Measurements from ENCODE around the gene CATSPER3.

Gene CATSPER3

GRCh38 chr5:135047347-135047695 lies 79.6 kb downstream of the CATSPER3 start:
- DNase-seq: no peak

GRCh38 chr5:135048286-135048685 lies 80.6 kb downstream of the CATSPER3 start:
- no peak for DNase-seq

GRCh38 chr5:135048930-135049329 lies 81.2 kb downstream of the CATSPER3 start:
- DNase-seq: no peak

GRCh38 chr5:135050244-135050767 lies 82.6 kb downstream of the CATSPER3 start:
- DNase-seq: no peak

- DNase-seq: no peak
Observed at GRCh38 chr5:135051399-135051798, 83.7 kb downstream of the CATSPER3 start.

- DNase-seq: no peak
Observed at GRCh38 chr5:135051872-135052271, 84.2 kb downstream of the CATSPER3 start.

- DNase-seq: no peak
Observed at GRCh38 chr5:135052511-135053145, 84.9 kb downstream of the CATSPER3 start.

- peak; percentile 37 for DNase-seq
Observed at GRCh38 chr5:135053278-135053677, 85.6 kb downstream of the CATSPER3 start.

GRCh38 chr5:135053989-135054388 lies 86.3 kb downstream of the CATSPER3 start:
- no peak for DNase-seq

- DNase-seq: no peak
Observed at GRCh38 chr5:135054546-135054945, 86.8 kb downstream of the CATSPER3 start.

- DNase-seq: no peak
Observed at GRCh38 chr5:135055396-135055795, 87.7 kb downstream of the CATSPER3 start.

- DNase-seq: no peak
Observed at GRCh38 chr5:135056316-135057030, 88.8 kb downstream of the CATSPER3 start.

GRCh38 chr5:135057233-135057632 lies 89.5 kb downstream of the CATSPER3 start:
- DNase-seq: no peak

GRCh38 chr5:135058331-135058732 lies 90.6 kb downstream of the CATSPER3 start:
- DNase-seq: no peak

GRCh38 chr5:135059000-135059923 lies 91.6 kb downstream of the CATSPER3 start:
- no peak for DNase-seq

- no peak for DNase-seq
Observed at GRCh38 chr5:135060021-135060420, 92.3 kb downstream of the CATSPER3 start.

- no peak for DNase-seq
Observed at GRCh38 chr5:135061001-135061400, 93.3 kb downstream of the CATSPER3 start.
